A549 (cell line): ENCODE data around the gene KCNAB1.

ENCODE experiments used
- CHD2 ChIP-seq: fragments of 150-350 bp; IDR thresholded peaks from 2 replicates; pipeline ENCODE4 v1.6.1; 2014; ENCODE audit warnings: low read length; ENCODE audit not compliant: partially characterized antibody
- HDAC2 ChIP-seq: fragments of 200-600 bp; sonication (generic); IDR thresholded peaks from 2 replicates; pipeline ENCODE4 v1.6.1; 2016
- POLR2A ChIP-seq: IDR thresholded peaks from 2 replicates; pipeline ENCODE4 v1.6.1; 2012; ENCODE audit warnings: mild to moderate bottlenecking, low read length
- RAD21 ChIP-seq, 2 experiments: fragments of >200 bp in 1 of 2; sonication (Bioruptor Twin) in 1 of 2; formaldehyde crosslinking in 1 of 2; IDR thresholded peaks in 1 of 2; conservative IDR thresholded peaks in 1 of 2; 2 replicates in 1 of 2; 3 replicates in 1 of 2; pipeline ENCODE4 v1.6.1; 2012 to 2018; ENCODE audit warnings: inconsistent platforms in 1 of 2
- RCOR1 ChIP-seq: fragments of 150-350 bp; IDR thresholded peaks from 2 replicates; pipeline ENCODE4 v1.6.1; 2014; ENCODE audit warnings: antibody characterized with exemption, low read length, low read depth
- REST ChIP-seq: fragments of 200-600 bp; sonication (generic); IDR thresholded peaks from 2 replicates; pipeline ENCODE4 v1.6.1; 2016; ENCODE audit warnings: antibody characterized with exemption, mild to moderate bottlenecking, moderate library complexity
- SREBF2 ChIP-seq: fragments of 450-650 bp; IDR thresholded peaks from 2 replicates; pipeline ENCODE4 v1.6.1; 2014; ENCODE audit warnings: mild to moderate bottlenecking, moderate library complexity
- TF ChIP-seq, protein P1 (sequence below): fragments of >200 bp; sonication (Bioruptor Twin); formaldehyde crosslinking; IDR thresholded peaks from 3 replicates; pipeline ENCODE4 v1.5.1; 2016
- TF ChIP-seq, protein P2 (sequence below): IDR thresholded peaks from 2 replicates; pipeline ENCODE4 v1.6.1; 2012
- TF ChIP-seq, protein P3 (sequence below): IDR thresholded peaks from 2 replicates; pipeline ENCODE4 v1.6.1; 2012; ENCODE audit warnings: low read depth, borderline replicate concordance

DNA sequence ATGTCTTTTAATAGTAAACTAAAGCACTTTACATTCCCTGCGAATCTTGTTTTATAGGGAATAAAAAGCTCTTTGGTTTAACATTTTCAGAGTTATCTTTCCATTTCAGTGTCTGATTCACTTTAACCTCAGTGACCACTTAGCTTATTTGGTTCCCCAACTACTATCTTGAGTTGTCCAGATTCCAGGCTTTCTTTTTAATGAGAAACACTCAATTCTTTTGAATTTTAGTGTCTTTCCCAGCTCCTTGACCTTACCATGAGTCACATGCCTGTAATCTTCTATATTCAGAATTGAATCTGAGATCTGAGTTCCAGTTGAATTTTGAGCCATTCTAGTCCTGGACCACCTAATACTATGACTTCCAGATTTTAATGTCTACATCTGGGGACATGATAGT, 144.4 kb downstream of the KCNAB1 start:
- TF ChIP-seq, protein P1, sequence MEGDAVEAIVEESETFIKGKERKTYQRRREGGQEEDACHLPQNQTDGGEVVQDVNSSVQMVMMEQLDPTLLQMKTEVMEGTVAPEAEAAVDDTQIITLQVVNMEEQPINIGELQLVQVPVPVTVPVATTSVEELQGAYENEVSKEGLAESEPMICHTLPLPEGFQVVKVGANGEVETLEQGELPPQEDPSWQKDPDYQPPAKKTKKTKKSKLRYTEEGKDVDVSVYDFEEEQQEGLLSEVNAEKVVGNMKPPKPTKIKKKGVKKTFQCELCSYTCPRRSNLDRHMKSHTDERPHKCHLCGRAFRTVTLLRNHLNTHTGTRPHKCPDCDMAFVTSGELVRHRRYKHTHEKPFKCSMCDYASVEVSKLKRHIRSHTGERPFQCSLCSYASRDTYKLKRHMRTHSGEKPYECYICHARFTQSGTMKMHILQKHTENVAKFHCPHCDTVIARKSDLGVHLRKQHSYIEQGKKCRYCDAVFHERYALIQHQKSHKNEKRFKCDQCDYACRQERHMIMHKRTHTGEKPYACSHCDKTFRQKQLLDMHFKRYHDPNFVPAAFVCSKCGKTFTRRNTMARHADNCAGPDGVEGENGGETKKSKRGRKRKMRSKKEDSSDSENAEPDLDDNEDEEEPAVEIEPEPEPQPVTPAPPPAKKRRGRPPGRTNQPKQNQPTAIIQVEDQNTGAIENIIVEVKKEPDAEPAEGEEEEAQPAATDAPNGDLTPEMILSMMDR: no peak
- no peak for TF ChIP-seq RAD21 (conservative IDR thresholded peaks at IDR 0.05 in 1 of 2, IDR thresholded peaks at IDR 0.05 in 1 of 2)
- no peak for TF ChIP-seq POLR2A
- TF ChIP-seq SREBF2: no peak
- TF ChIP-seq, protein P2, sequence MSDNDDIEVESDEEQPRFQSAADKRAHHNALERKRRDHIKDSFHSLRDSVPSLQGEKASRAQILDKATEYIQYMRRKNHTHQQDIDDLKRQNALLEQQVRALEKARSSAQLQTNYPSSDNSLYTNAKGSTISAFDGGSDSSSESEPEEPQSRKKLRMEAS: no peak
- TF ChIP-seq, protein P3, sequence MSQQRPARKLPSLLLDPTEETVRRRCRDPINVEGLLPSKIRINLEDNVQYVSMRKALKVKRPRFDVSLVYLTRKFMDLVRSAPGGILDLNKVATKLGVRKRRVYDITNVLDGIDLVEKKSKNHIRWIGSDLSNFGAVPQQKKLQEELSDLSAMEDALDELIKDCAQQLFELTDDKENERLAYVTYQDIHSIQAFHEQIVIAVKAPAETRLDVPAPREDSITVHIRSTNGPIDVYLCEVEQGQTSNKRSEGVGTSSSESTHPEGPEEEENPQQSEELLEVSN: no peak
- TF ChIP-seq REST: no peak
- TF ChIP-seq HDAC2: no peak
- TF ChIP-seq RCOR1: no peak
- TF ChIP-seq CHD2: no peak
